ENCODE results near the gene DYNC1LI1. TPM values are rescaled to one million over a fixed set of nuclear protein-coding genes. Genes with fewer than 3 reads are reported as not detected.
A peak's percentile ranks its signal among the peaks of the same experiment; 100 is the strongest.

DYNC1LI1 gene
- polyA plus RNA-seq, 2 of the 4 experiments (the other 2 are of a cell fraction): 42.0 to 66.9 TPM

DNA sequence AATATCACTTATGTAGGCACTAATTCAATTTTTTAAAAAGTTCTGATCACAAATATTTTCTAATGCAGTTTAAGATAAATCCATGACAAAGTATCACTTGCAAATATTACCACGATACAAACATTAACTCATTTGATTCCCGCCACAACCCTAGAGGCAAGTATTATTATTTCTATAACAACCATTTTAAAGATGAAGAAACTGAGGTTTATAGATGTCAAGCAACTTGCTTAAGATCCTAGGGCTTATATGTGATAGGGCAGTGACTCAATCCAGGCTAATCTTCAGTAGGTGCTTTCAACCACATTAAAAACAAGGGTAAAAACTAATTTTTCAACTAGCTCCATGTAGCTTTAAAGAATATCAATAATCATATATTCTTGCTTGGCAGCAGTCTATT is 1.7 kb downstream of the DYNC1LI1 start:
- ATAC-seq (no peak), DNase-seq (ENCODE audit: low read depth in 1 of 2, low spot score in 1 of 2) (no peak), FAIRE-seq (no peak)
- Histone ChIP-seq H3K9me3 (no peaks in the 10 kb centered on the region), H3K4me2 (peak overlapping the region; percentile 92), H3K4me1 (peaks cover 28% of the 10 kb centered on the region), H3K27ac (no peak overlapping the region), H3K4me3 (peak overlapping the region; percentile 65)
- TF ChIP-seq RCOR1 (IDR thresholded peaks at IDR 0.05; ENCODE audit: low read depth, low read length) (no peak), GATA3 (IDR thresholded peaks at IDR 0.05; ENCODE audit: borderline replicate concordance) (no peak)
- CTCF ChIA-PET: interaction anchor here (1.0 to 1.7 kb wide), 2 partner anchors 58 to 168 kb away, joined by 3 to 4 read pairs; no protein-coding TSS in a partner anchor
- 73% methylated on average over 2 of the region's 2 CpGs for WGBS (ENCODE audit: missing lambda C conversion rate)
- POLR2A ChIA-PET: interaction anchor here (1.7 kb wide), 1 partner anchor 66 kb away, joined by 5 read pairs; the partner anchor contains the start of gene CMTM6

DNA sequence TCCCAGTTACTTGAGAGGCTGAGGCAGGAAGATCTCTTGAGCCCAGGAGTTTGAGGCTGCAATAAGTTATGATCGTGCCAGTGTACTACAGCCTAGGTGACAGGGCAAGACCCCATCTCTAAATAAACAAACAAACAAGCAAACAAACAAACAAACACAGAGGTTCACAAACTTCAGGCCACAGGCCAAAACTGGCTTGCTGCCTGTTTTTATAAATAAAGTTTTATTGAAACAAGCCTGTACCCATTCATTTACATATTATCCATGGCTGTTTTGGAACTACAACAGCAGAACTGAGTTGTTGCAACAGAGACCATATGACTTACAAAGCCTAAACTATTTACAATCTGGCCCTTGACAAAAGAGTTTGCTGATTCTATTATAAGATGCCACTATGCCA is 6.5 kb downstream of the DYNC1LI1 start:
- ATAC-seq: no peak
- no peak for TF ChIP-seq CEBPB (IDR thresholded peaks at IDR 0.05)
- no peak for TF ChIP-seq HES2 (IDR thresholded peaks at IDR 0.05)
- TF ChIP-seq RCOR1 (IDR thresholded peaks at IDR 0.05; ENCODE audit: low read depth, low read length): no peak
- no peak for TF ChIP-seq FOSB (CRISPR knock-in tag; IDR thresholded peaks at IDR 0.05)
- TF ChIP-seq POLR2A (IDR thresholded peaks at IDR 0.05; ENCODE audit: low read length): no peak
- TF ChIP-seq HOXB13 (CRISPR knock-in tag; IDR thresholded peaks at IDR 0.05; ENCODE audit: low read depth): no peak
- TF ChIP-seq CHD2 (IDR thresholded peaks at IDR 0.05; ENCODE audit: low read length, partially characterized antibody): no peak
- no peak for TF ChIP-seq ZSCAN20 (CRISPR knock-in tag; IDR thresholded peaks at IDR 0.05)
- TF ChIP-seq ZFP36 (IDR thresholded peaks at IDR 0.05; ENCODE audit: borderline replicate concordance, partially characterized antibody): no peak
- TF ChIP-seq TFCP2L1 (CRISPR knock-in tag; IDR thresholded peaks at IDR 0.05): no peak
- TF ChIP-seq ESRRA (IDR thresholded peaks at IDR 0.05; ENCODE audit: borderline replicate concordance, low read length): no peak
- TF ChIP-seq, protein P1, sequence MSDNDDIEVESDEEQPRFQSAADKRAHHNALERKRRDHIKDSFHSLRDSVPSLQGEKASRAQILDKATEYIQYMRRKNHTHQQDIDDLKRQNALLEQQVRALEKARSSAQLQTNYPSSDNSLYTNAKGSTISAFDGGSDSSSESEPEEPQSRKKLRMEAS (IDR thresholded peaks at IDR 0.05): no peak
- TF ChIP-seq RARB (CRISPR knock-in tag; IDR thresholded peaks at IDR 0.05): no peak
- TF ChIP-seq BHLHE40 (IDR thresholded peaks at IDR 0.05; ENCODE audit: low read depth, low read length): no peak
- TF ChIP-seq EHMT2 (IDR thresholded peaks at IDR 0.05; ENCODE audit: low read depth): no peak
- no peak for TF ChIP-seq USF2 (IDR thresholded peaks at IDR 0.05)
- TF ChIP-seq HOXB5 (CRISPR knock-in tag; IDR thresholded peaks at IDR 0.05): no peak
- TF ChIP-seq SREBF2 (IDR thresholded peaks at IDR 0.05): no peak
- 88% methylated on average over 1 of the region's 1 CpG for WGBS (ENCODE audit: missing lambda C conversion rate)
- H3K4me3 ChIP-seq: no peak overlapping the region
- no peak overlapping the region for H3K27ac ChIP-seq
- ChIA-PET CTCF (no interaction called here), POLR2A (no interaction called here)
- no peak overlapping the region for H3K4me2 ChIP-seq
- no peaks in the 10 kb centered on the region for H3K9me3 ChIP-seq
- FAIRE-seq: no peak
- no peak for DNase-seq (ENCODE audit: low read depth in 1 of 2, low spot score in 1 of 2)
- peaks cover 11% of the 10 kb centered on the region for H3K4me1 ChIP-seq

GRCh38 chr3:32562640-32563039 is 8.0 kb downstream of the DYNC1LI1 start:
- no peak overlapping the region for H3K4me3 ChIP-seq
- POLR2A ChIA-PET: no interaction called here
- peaks cover 8% of the 10 kb centered on the region for H3K4me1 ChIP-seq
- no peak overlapping the region for H3K4me2 ChIP-seq
- FAIRE-seq (no peak), DNase-seq (ENCODE audit: low read depth in 1 of 2, low spot score in 1 of 2) (no peak), ATAC-seq (no peak)
- 97% methylated on average over 7 of the region's 7 CpGs for WGBS (ENCODE audit: missing lambda C conversion rate)
- CTCF ChIA-PET: interaction anchor here (1.0 kb wide), 1 partner anchor 17 kb away, joined by 5 read pairs; no protein-coding TSS in a partner anchor
- H3K27ac ChIP-seq: no peak overlapping the region
- no peaks in the 10 kb centered on the region for H3K9me3 ChIP-seq
- TF ChIP-seq EHMT2 (IDR thresholded peaks at IDR 0.05; ENCODE audit: low read depth) (no peak), EHF (CRISPR knock-in tag; IDR thresholded peaks at IDR 0.05) (no peak), REST (IDR thresholded peaks at IDR 0.05) (no peak), CHD4 (IDR thresholded peaks at IDR 0.05; ENCODE audit: borderline replicate concordance) (no peak)
- TF ChIP-seq, protein P2, sequence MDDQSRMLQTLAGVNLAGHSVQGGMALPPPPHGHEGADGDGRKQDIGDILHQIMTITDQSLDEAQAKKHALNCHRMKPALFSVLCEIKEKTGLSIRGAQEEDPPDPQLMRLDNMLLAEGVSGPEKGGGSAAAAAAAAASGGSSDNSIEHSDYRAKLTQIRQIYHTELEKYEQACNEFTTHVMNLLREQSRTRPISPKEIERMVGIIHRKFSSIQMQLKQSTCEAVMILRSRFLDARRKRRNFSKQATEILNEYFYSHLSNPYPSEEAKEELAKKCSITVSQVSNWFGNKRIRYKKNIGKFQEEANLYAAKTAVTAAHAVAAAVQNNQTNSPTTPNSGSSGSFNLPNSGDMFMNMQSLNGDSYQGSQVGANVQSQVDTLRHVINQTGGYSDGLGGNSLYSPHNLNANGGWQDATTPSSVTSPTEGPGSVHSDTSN (IDR thresholded peaks at IDR 0.05): no peak
- TF ChIP-seq, protein P3, sequence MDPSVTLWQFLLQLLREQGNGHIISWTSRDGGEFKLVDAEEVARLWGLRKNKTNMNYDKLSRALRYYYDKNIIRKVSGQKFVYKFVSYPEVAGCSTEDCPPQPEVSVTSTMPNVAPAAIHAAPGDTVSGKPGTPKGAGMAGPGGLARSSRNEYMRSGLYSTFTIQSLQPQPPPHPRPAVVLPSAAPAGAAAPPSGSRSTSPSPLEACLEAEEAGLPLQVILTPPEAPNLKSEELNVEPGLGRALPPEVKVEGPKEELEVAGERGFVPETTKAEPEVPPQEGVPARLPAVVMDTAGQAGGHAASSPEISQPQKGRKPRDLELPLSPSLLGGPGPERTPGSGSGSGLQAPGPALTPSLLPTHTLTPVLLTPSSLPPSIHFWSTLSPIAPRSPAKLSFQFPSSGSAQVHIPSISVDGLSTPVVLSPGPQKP (IDR thresholded peaks at IDR 0.05; ENCODE audit: low read depth, low read length): no peak
- TF ChIP-seq, protein P4, sequence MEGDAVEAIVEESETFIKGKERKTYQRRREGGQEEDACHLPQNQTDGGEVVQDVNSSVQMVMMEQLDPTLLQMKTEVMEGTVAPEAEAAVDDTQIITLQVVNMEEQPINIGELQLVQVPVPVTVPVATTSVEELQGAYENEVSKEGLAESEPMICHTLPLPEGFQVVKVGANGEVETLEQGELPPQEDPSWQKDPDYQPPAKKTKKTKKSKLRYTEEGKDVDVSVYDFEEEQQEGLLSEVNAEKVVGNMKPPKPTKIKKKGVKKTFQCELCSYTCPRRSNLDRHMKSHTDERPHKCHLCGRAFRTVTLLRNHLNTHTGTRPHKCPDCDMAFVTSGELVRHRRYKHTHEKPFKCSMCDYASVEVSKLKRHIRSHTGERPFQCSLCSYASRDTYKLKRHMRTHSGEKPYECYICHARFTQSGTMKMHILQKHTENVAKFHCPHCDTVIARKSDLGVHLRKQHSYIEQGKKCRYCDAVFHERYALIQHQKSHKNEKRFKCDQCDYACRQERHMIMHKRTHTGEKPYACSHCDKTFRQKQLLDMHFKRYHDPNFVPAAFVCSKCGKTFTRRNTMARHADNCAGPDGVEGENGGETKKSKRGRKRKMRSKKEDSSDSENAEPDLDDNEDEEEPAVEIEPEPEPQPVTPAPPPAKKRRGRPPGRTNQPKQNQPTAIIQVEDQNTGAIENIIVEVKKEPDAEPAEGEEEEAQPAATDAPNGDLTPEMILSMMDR (IDR thresholded peaks at IDR 0.05): no peak
